Adrenal gland (tissue), 12 donors: ENCODE data around the gene ZNF430. TPM values are rescaled to one million over a fixed set of nuclear protein-coding genes. Genes with fewer than 3 reads are reported as not detected.
A peak's percentile ranks its signal among the peaks of the same experiment; 100 is the strongest.

Experiments used
- DNase-seq, 7 donors: peaks; one replicate each; pipeline ENCODE4 v3.0.0-alpha.2; 2019 to 2020
- H3K27ac ChIP-seq, 5 donors: fragments of 200-600 bp; sonication (generic) in 4 of 5; 1 replicate in 3 of 5; 2 replicates in 2 of 5; pipeline versions ENCODE4 v1.5.1 to v1.8.0; 2016 to 2020; ENCODE audit warnings: mild to moderate bottlenecking in 1 of 5
- H3K27me3 ChIP-seq: fragments of 200-600 bp; 2 replicates; pipeline ENCODE4 v1.8.0; 2021
- H3K36me3 ChIP-seq, 2 donors: fragments of 200-600 bp; replicated peaks in 1 of 2; 1 replicate in 1 of 2; 2 replicates in 1 of 2; pipeline versions ENCODE4 v1.5.1 to v1.8.0; 2018 to 2022
- H3K4me1 ChIP-seq, 2 donors: fragments of 200-600 bp; replicated peaks in 1 of 2; 1 replicate in 1 of 2; 2 replicates in 1 of 2; pipeline versions ENCODE4 v1.5.1 to v1.8.0; 2018 to 2021
- H3K4me3 ChIP-seq, 4 donors: fragments of 200-600 bp; sonication (generic) in 3 of 4; one replicate each; pipeline ENCODE4 v1.5.1; 2016 to 2018
- H3K9me3 ChIP-seq, 3 donors: fragments of 200-600 bp; sonication (generic) in 1 of 3; replicated peaks in 1 of 3; 1 replicate in 2 of 3; 2 replicates in 1 of 3; pipeline versions ENCODE4 v1.5.1 to v1.8.0; 2016 to 2021
- CTCF ChIP-seq, 6 experiments: fragments of 450-650 bp in 4 of 6; fragments of 200-600 bp in 2 of 6; sonication (generic) in 1 of 6; IDR thresholded peaks; 1 replicate in 5 of 6; 2 replicates in 1 of 6; pipeline versions ENCODE4 v1.5.1 to v1.8.0; 2016 to 2021; ENCODE audit warnings: antibody characterized with exemption in 6 of 6, mild to moderate bottlenecking in 2 of 6, moderate library complexity in 1 of 6
- POLR2A ChIP-seq, 2 donors: fragments of 450-650 bp; IDR thresholded peaks; one replicate each; pipeline ENCODE4 v1.6.1; 2017; ENCODE audit warnings: antibody characterized with exemption in 2 of 2, mild to moderate bottlenecking in 2 of 2, moderate library complexity in 1 of 2
- WGBS, 4 donors: extraction: QIAGEN DNeasy Blood & Tissue Kit in 2 of 4; methylation state at CpG; one replicate each; pipeline versions ENCODE4 v1.1.5 to v1.1.7; 2013 to 2017; 5-methylcytosine and 5-hydroxymethylcytosine counted together
- intact Hi-C, 2 donors: fragments of 100-400 bp; cut with DNase I; formaldehyde crosslinking; loops; one replicate each; pipeline versions ENCODE4 v1.14.1 to v1.15.0; 2022 to 2023
- polyA plus RNA-seq, 3 donors: library from polyadenylated mRNA; stranded (reverse); fragments of 200-250 nt in 2 of 3; fragments of 350-450 nt in 1 of 3; fragmentation: Illumina TruSeq in 1 of 3; extraction: RNeasy Lipid Tissue Mini Kit (QIAGEN cat#74804) in 1 of 3; gene quantifications; one replicate each; pipeline ENCODE4 v1.2.3, GENCODE V29; 2013 to 2014
- total RNA-seq, 9 donors: library from RNA; depleted of rRNA in 4 of 9; stranded (reverse); fragments of >200 nt in 4 of 9; fragments of 120-200 nt in 1 of 9; fragmentation: NEBNext Ultra II Directional in 1 of 9; extraction: Animal tissue kit (Norgen Biotek cat#: 25700) in 1 of 9; gene quantifications; one replicate each; pipeline versions ENCODE4 v1.1.0 to v1.2.4, GENCODE V29; 2013 to 2023
- donor health status: healthy with polysubstance abuse.
- donor health status: Bipolar disorder and iron deficiency.
- donor health status: DM: yes; HTN: yes; CAD: no.
- donor health status: DM: no; HTN: no; CAD: no.
- donor health status: DM: no; HTN: no; CAD: no.
- donor health status: DM: yes; HTN: yes; CAD: no.

ZNF430 gene
- total and polyA plus RNA-seq, 12 donors = 2.0 to 59.1 (median 12.3) TPM

DNA sequence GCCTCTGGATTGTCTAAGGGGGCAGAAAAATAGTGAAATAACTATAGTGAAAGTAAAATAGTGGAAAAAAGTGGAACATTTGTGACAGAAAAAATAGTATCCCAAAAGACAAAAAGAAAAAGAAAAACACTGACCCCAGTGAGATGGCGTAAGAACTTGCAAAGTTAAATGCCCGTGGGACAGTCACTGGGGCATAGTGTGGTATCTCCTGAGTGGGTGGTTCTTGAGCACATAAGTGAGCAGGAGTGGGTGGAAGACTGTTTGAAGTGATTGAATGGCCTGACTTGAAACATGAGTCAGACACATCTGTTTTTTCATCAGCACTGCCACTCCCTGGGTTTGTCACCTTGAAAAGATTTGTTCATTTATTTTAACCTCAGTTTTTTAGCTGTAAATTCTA is 2.5 kb downstream of the ZNF430 start:
- Histone ChIP-seq H3K36me3 (peaks cover 0 to 7% of the 10 kb centered on the region in 2 donors), H3K27ac (peak overlapping the region in 1 of 5 donors; percentile 14), H3K4me3 (no peak overlapping the region), H3K4me1 (peaks cover 21 to 32% of the 10 kb centered on the region in 2 donors), H3K27me3 (no peaks in the 10 kb centered on the region), H3K9me3 (no peaks in the 10 kb centered on the region)
- DNase-seq = peak in 3 of 7 donors; percentile 19 to 35 (median 20)
- 56 to 73% (median 68%) methylated on average over 2 of the region's 2 CpGs for WGBS, 4 donors
- intact Hi-C loops = no loop called here
- no peak for TF ChIP-seq POLR2A (IDR thresholded peaks at IDR 0.05)
- no peak for TF ChIP-seq CTCF (IDR thresholded peaks at IDR 0.05)

DNA sequence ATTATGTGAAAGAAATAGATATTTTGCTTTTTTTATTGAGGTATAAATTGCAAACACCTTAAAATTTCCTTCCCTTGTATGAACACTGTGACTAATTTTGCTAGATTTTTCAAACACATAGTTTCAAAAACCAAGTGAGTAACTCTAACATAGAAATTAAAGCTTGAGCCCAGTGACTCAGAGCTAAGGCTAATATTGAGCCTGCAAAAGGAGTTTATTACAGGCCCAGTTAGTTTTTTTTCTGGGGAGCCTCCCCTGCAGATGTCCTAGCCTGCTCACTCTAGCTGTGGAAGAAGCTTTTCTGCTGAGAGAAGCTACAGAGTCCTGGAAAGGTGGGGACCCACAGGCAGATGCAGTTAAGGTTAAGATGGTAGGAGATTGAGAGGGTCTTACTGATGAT is 3.4 kb downstream of the ZNF430 start:
- TF ChIP-seq CTCF (IDR thresholded peaks at IDR 0.05) (no peak), POLR2A (IDR thresholded peaks at IDR 0.05) (no peak)
- Histone ChIP-seq H3K4me1 (peaks cover 25 to 36% of the 10 kb centered on the region in 2 donors), H3K27me3 (no peaks in the 10 kb centered on the region), H3K36me3 (peaks cover 0 to 7% of the 10 kb centered on the region in 2 donors), H3K4me3 (no peak overlapping the region), H3K9me3 (no peaks in the 10 kb centered on the region), H3K27ac (no peak overlapping the region)
- intact Hi-C loops = no loop called here
- DNase-seq = no peak

GRCh38 chr19:21028969-21029268 is 8.5 kb downstream of the ZNF430 start:
- Histone ChIP-seq H3K27ac (no peak overlapping the region), H3K27me3 (no peaks in the 10 kb centered on the region), H3K36me3 (peaks cover 0 to 7% of the 10 kb centered on the region in 2 donors), H3K4me3 (no peak overlapping the region), H3K4me1 (peaks cover 6 to 10% of the 10 kb centered on the region in 2 donors), H3K9me3 (no peaks in the 10 kb centered on the region)
- intact Hi-C loops = no loop called here
- DNase-seq = no peak
- TF ChIP-seq POLR2A (IDR thresholded peaks at IDR 0.05) (no peak), CTCF (IDR thresholded peaks at IDR 0.05) (no peak)

DNA sequence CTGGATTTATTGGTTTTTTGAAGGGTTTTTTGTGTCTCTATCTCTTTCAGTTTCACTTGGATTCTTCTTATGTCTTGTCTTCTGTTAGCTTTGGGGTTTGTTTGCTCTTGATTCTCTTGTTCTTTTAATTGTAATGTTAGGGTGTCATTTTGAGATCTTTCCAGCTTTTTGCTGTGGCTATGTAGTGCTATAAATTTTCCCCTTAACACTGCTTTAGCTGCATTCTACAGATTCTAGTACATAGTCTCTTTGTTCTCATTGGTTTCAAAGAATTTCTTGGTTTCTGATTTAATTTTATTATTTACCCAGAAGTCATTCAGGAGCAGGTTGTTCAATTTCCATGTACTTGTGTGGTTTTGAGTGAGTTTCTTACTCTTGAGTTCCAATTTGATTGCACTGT is 24.6 kb downstream of the ZNF430 start:
- Histone ChIP-seq H3K4me3 (no peak overlapping the region), H3K9me3 (peaks cover 0 to 19% (median 0%) of the 10 kb centered on the region in 3 donors), H3K27ac (no peak overlapping the region), H3K4me1 (no peaks in the 10 kb centered on the region), H3K27me3 (no peaks in the 10 kb centered on the region), H3K36me3 (no peaks in the 10 kb centered on the region)
- no peak for DNase-seq
- no peak for TF ChIP-seq POLR2A (IDR thresholded peaks at IDR 0.05)
- no peak for TF ChIP-seq CTCF (IDR thresholded peaks at IDR 0.05)
- intact Hi-C loops = no loop called here
